ENCODE data around the gene CORO2B.

DNA sequence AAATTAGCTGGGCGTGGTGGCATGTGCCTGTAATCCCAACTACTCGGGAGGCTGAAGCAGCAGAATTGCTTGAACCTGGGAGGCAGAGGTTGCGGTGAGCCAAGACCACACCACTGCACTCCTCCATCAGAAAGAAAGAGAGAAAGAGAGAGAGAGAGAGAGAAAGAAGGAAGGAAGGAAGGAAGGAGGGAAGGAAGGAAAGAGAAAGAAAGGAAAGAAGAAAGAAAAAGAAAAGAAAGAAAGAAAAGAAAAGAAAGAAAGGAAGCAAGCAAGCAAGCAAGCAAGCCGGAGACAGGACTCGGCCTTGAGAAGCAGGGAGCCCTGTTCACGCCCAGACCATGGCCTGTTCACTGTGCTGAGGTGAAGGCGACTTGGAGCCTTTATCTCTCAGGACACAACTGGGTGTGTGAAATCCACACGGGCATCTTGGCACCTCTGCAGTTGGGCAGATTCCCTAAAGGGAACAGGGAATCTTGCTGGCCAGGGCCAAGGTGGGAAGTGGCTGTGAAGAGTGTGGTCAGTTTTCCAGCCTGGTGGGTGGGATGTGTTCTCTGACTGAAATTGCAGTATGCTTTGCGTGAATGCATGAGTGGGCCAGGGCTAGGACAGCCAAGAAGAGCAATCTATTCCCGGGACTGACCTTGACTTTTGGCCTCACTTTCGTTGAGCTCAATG is 90.3 kb downstream of the CORO2B start:
- TF ChIP-seq, protein P1, sequence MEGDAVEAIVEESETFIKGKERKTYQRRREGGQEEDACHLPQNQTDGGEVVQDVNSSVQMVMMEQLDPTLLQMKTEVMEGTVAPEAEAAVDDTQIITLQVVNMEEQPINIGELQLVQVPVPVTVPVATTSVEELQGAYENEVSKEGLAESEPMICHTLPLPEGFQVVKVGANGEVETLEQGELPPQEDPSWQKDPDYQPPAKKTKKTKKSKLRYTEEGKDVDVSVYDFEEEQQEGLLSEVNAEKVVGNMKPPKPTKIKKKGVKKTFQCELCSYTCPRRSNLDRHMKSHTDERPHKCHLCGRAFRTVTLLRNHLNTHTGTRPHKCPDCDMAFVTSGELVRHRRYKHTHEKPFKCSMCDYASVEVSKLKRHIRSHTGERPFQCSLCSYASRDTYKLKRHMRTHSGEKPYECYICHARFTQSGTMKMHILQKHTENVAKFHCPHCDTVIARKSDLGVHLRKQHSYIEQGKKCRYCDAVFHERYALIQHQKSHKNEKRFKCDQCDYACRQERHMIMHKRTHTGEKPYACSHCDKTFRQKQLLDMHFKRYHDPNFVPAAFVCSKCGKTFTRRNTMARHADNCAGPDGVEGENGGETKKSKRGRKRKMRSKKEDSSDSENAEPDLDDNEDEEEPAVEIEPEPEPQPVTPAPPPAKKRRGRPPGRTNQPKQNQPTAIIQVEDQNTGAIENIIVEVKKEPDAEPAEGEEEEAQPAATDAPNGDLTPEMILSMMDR (IDR thresholded peaks at IDR 0.05): no peak
- TF ChIP-seq POLR2AphosphoS5 (IDR thresholded peaks at IDR 0.05) (no peak), POLR2A (IDR thresholded peaks at IDR 0.05) (no peak), EP300 (IDR thresholded peaks at IDR 0.05) (no peak)
